NB4 (cell line): ENCODE measurements around the gene WFS1.

Experiments
- TF ChIP-seq, protein P1 (sequence below): IDR thresholded peaks from one replicate; pipeline ENCODE4 v1.5.1; 2012; ENCODE audit warnings: low read depth, low read length
- TF ChIP-seq, protein P2 (sequence below): IDR thresholded peaks from 2 replicates; pipeline ENCODE4 v1.6.1; 2011; ENCODE audit warnings: low read depth, low read length

DNA sequence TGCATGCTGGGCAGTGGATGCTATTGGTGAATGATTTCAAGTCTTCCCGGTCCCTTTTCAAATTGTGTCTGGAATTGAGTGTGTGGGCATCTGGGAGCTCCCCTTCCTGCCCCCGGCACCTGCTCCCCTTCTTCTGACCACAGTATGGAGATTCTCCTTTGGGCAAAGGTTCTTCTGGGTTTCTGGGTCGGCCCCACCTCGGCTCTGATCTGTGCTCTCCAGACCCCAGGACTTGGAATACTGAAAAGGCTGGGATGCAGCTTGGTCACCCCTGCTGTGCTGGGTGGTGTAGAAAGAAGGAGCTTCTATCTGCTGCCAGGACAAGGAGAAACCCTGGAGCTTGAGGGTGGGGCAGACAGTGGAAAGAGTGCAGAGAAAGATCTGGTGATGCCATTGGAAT lies 78.8 kb downstream of the WFS1 start:
- TF ChIP-seq, protein P1, sequence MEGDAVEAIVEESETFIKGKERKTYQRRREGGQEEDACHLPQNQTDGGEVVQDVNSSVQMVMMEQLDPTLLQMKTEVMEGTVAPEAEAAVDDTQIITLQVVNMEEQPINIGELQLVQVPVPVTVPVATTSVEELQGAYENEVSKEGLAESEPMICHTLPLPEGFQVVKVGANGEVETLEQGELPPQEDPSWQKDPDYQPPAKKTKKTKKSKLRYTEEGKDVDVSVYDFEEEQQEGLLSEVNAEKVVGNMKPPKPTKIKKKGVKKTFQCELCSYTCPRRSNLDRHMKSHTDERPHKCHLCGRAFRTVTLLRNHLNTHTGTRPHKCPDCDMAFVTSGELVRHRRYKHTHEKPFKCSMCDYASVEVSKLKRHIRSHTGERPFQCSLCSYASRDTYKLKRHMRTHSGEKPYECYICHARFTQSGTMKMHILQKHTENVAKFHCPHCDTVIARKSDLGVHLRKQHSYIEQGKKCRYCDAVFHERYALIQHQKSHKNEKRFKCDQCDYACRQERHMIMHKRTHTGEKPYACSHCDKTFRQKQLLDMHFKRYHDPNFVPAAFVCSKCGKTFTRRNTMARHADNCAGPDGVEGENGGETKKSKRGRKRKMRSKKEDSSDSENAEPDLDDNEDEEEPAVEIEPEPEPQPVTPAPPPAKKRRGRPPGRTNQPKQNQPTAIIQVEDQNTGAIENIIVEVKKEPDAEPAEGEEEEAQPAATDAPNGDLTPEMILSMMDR = no peak
- TF ChIP-seq, protein P2, sequence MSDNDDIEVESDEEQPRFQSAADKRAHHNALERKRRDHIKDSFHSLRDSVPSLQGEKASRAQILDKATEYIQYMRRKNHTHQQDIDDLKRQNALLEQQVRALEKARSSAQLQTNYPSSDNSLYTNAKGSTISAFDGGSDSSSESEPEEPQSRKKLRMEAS = no peak
